ENCODE data around the gene JMJD7. TPM values are rescaled to one million over a fixed set of nuclear protein-coding genes. Genes with fewer than 3 reads are reported as not detected.
A peak's percentile ranks its signal among the peaks of the same experiment; 100 is the strongest.

JMJD7 gene
- total RNA-seq, 4 donors from 2014 or later = 20.4 to 36.9 (median 30.5) TPM

DNA sequence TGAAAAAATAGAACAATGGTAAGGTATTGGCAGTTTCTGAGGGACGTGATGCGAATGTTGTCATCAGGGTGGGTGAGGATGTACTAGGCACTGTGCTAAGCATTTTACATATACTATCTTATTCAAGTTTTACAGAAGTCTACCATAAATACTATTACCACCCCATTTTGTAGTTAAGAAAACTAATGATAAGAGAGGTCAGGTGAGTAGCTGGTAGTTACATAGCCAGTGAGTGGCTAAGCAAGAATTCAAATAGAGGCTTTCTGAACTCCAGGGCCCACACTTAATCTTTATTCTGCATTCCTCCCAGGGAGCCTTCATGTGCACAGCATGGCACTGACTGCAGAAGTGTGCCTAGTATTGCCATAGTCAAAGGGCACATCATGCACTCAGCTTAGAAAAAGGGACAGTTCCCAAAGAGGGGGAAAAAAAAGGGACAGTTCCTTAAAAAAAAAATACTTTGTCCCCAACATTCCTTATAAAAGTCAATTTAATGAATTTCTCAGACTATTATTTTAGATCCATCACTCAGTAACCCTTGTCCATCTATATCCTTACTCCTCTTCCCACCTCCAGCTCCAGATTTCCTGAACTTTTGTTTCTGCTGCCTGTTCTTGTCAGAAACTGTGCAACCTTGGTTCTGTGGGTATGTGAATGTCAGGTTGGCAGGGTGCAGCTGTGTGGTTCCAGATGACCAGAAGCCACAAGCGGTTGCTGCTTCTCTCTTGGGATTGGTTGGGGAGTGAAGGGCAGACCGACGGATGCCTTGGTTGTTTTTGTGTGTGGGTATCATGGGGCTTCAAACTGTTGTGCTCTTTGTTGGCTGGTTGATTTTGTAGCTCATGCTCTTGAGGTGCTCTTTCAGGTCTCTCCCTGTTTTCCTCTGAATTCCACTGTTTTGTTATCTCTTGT, 45.3 kb upstream of the JMJD7 start:
- no peak overlapping the region for H3K4me3 ChIP-seq
- peaks cover 5 to 75% (median 44%) of the 10 kb centered on the region in 3 donors for H3K4me1 ChIP-seq
- TF ChIP-seq POLR2A (IDR thresholded peaks at IDR 0.05) = no peak
- TF ChIP-seq, protein P1, sequence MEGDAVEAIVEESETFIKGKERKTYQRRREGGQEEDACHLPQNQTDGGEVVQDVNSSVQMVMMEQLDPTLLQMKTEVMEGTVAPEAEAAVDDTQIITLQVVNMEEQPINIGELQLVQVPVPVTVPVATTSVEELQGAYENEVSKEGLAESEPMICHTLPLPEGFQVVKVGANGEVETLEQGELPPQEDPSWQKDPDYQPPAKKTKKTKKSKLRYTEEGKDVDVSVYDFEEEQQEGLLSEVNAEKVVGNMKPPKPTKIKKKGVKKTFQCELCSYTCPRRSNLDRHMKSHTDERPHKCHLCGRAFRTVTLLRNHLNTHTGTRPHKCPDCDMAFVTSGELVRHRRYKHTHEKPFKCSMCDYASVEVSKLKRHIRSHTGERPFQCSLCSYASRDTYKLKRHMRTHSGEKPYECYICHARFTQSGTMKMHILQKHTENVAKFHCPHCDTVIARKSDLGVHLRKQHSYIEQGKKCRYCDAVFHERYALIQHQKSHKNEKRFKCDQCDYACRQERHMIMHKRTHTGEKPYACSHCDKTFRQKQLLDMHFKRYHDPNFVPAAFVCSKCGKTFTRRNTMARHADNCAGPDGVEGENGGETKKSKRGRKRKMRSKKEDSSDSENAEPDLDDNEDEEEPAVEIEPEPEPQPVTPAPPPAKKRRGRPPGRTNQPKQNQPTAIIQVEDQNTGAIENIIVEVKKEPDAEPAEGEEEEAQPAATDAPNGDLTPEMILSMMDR (IDR thresholded peaks at IDR 0.05) = no peak
- H3K9me3 ChIP-seq = no peaks in the 10 kb centered on the region
- no peak for DNase-seq
- intact Hi-C loops (cut with DNase I) = no loop called here
- peak overlapping the region in 2 of 4 donors; percentile 64 to 66 for H3K27ac ChIP-seq
- 79% methylated on average over 5 of the region's 5 CpGs for WGBS, 2 donors
- no peaks in the 10 kb centered on the region for H3K36me3 ChIP-seq
- H3K27me3 ChIP-seq = no peaks in the 10 kb centered on the region

DNA sequence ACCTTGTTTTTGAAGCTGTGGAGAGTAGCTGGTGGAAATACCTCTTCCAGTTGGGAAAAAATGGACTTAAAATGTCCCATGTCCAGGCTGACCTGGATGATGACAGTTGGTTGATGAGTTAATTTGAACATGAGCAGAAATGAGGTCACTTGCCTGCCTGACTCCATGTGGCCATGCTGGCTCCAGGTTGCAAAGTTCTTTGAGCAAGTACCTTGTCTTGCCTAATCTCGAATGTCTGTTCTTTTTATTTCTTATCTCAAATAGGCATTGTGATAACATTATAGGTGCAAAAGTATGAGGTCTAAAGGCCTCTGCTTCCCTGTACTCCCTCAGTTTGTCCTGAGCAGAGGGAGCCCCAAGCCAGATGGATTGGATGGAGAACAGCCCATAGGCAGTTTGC, 44.6 kb upstream of the JMJD7 start:
- Histone ChIP-seq H3K27me3 (no peaks in the 10 kb centered on the region), H3K4me3 (peak overlapping the region in 1 of 4 donors; percentile 22), H3K36me3 (no peaks in the 10 kb centered on the region), H3K4me1 (peaks cover 3 to 75% (median 45%) of the 10 kb centered on the region in 3 donors), H3K9me3 (no peaks in the 10 kb centered on the region), H3K27ac (peak overlapping the region; percentile 49 to 66 (median 58))
- WGBS, 2 donors = 17 to 45% methylated on average over 1 of the region's 1 CpG
- no peak for DNase-seq
- TF ChIP-seq, protein P1 (IDR thresholded peaks at IDR 0.05) = no peak
- TF ChIP-seq POLR2A (IDR thresholded peaks at IDR 0.05) = no peak
- intact Hi-C loops (cut with DNase I) = no loop called here

GRCh38 chr15:41788262-41788661, 39.6 kb upstream of the JMJD7 start:
- WGBS, 2 donors = 35 to 48% methylated on average over 3 of the region's 3 CpGs
- H3K27me3 ChIP-seq = no peaks in the 10 kb centered on the region
- intact Hi-C loops (cut with DNase I) = no loop called here
- TF ChIP-seq POLR2A (IDR thresholded peaks at IDR 0.05) = no peak
- TF ChIP-seq, protein P1 (IDR thresholded peaks at IDR 0.05) = no peak
- H3K4me3 ChIP-seq = no peak overlapping the region
- H3K9me3 ChIP-seq = no peaks in the 10 kb centered on the region
- no peaks in the 10 kb centered on the region for H3K36me3 ChIP-seq
- DNase-seq = no peak
- peaks cover 26 to 78% (median 46%) of the 10 kb centered on the region in 3 donors for H3K4me1 ChIP-seq
- H3K27ac ChIP-seq = no peak overlapping the region

DNA sequence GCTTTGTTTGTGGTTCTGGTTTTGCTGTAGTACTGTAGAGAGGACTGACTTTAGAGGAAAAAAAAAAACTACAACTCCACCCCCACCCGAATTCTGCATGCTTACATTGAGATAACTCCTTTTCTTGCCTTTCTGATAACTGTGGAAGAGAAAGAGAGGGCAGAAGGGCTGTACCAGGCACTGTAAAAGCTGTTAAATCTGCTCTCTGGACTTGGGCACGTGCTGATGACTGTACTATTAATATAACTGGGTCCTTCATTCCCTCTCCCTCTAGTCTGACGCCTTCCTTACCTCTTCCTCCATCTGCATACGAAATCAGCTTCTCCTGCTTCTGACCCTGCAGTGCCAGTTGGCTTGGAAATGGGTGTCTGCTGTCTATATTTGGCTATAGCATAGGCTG, 38.7 kb upstream of the JMJD7 start:
- Histone ChIP-seq H3K36me3 (no peaks in the 10 kb centered on the region), H3K9me3 (no peaks in the 10 kb centered on the region), H3K4me3 (no peak overlapping the region), H3K27ac (peak overlapping the region in 2 of 4 donors; percentile 22 to 42), H3K4me1 (peaks cover 26 to 78% (median 53%) of the 10 kb centered on the region in 3 donors), H3K27me3 (no peaks in the 10 kb centered on the region)
- no peak for DNase-seq
- 43 to 59% methylated on average over 4 of the region's 4 CpGs for whole genome bisulfite sequencing, 2 donors
- intact Hi-C loops (cut with DNase I) = no loop called here
- TF ChIP-seq, protein P1 (IDR thresholded peaks at IDR 0.05) = no peak
- no peak for TF ChIP-seq POLR2A (IDR thresholded peaks at IDR 0.05)

- no peaks in the 10 kb centered on the region for H3K36me3 ChIP-seq
- H3K4me3 ChIP-seq = no peak overlapping the region
- intact Hi-C loops (cut with DNase I) = no loop called here
- no peak for TF ChIP-seq POLR2A (IDR thresholded peaks at IDR 0.05)
- TF ChIP-seq, protein P1 (IDR thresholded peaks at IDR 0.05) = no peak
- H3K4me1 ChIP-seq = peaks cover 26 to 79% (median 57%) of the 10 kb centered on the region in 3 donors
- no peak for DNase-seq
- peak overlapping the region in 3 of 4 donors; percentile 22 to 56 (median 42) for H3K27ac ChIP-seq
- H3K27me3 ChIP-seq = no peaks in the 10 kb centered on the region
- H3K9me3 ChIP-seq = no peaks in the 10 kb centered on the region
Measured at GRCh38 chr15:41789662-41790061, 38.2 kb upstream of the JMJD7 start.
